Heart right ventricle (tissue), 16 donors: ENCODE results near the gene PARK7. TPM values are rescaled to one million over a fixed set of nuclear protein-coding genes. Genes with fewer than 3 reads are reported as not detected.
"Not testable (repeated sequence)": the region's sequence is repeated elsewhere in the genome, so short reads cannot be mapped to it uniquely, and the experiment has no call there.

ENCODE experiments used
- ATAC-seq, 8 donors: fragments of 200-7000 bp; cut with Tn5 transposase; one replicate each; pipeline ENCODE4 v1.9.1; 2020; ENCODE audit warnings: mild to moderate bottlenecking in 8 of 8, moderate library complexity in 8 of 8, moderate number of reproducible peaks in 1 of 8
- DNase-seq, 2 donors: peaks; one replicate each; pipeline ENCODE4 v3.0.0-alpha.2; 2020
- H3K27ac ChIP-seq, 10 donors: fragments of 200-600 bp; sonication (generic) in 2 of 10; one replicate each; pipeline versions ENCODE4 v1.5.0 to v1.8.0; 2020 to 2022; ENCODE audit warnings: mild to moderate bottlenecking in 3 of 10
- H3K27me3 ChIP-seq, 7 donors: fragments of 200-600 bp; one replicate each; pipeline ENCODE4 v1.8.0; 2021 to 2022; ENCODE audit warnings: mild to moderate bottlenecking in 2 of 7
- H3K36me3 ChIP-seq, 9 donors: fragments of 200-600 bp; sonication (generic) in 1 of 9; one replicate each; pipeline versions ENCODE4 v1.5.0 to v1.8.0; 2020 to 2022; ENCODE audit warnings: mild to moderate bottlenecking in 2 of 9
- H3K4me1 ChIP-seq, 9 donors: fragments of 200-600 bp; sonication (generic) in 1 of 9; one replicate each; pipeline versions ENCODE4 v1.5.0 to v1.8.0; 2020 to 2022; ENCODE audit warnings: mild to moderate bottlenecking in 4 of 9
- H3K4me3 ChIP-seq, 10 donors: fragments of 200-600 bp; sonication (generic) in 2 of 10; one replicate each; pipeline versions ENCODE4 v1.5.0 to v1.8.0; 2020 to 2022; ENCODE audit warnings: mild to moderate bottlenecking in 7 of 10, moderate library complexity in 2 of 10
- H3K9me3 ChIP-seq, 11 donors: fragments of 200-600 bp in 10 of 11; sonication (generic) in 2 of 11; one replicate each; pipeline versions ENCODE4 v1.5.0 to v1.8.0; 2013 to 2022; ENCODE audit warnings: mild to moderate bottlenecking in 2 of 11, control low read depth in 1 of 11, moderate library complexity in 1 of 11
- CTCF ChIP-seq, 9 donors: fragments of 200-600 bp; sonication (generic) in 2 of 9; IDR thresholded peaks; one replicate each; pipeline versions ENCODE4 v1.5.0 to v1.8.0; 2021 to 2022; ENCODE audit warnings: antibody characterized with exemption in 9 of 9, mild to moderate bottlenecking in 5 of 9, moderate library complexity in 1 of 9
- WGBS, 2 donors: extraction: QIAGEN DNeasy Blood & Tissue Kit; methylation state at CpG; one replicate each; pipeline ENCODE4 v1.1.7; 2013; ENCODE audit warnings: inconsistent platforms in 1 of 2; 5-methylcytosine and 5-hydroxymethylcytosine counted together
- intact Hi-C, 10 donors: fragments of 100-400 bp; cut with DNase I; formaldehyde crosslinking; loops; one replicate each; pipeline versions ENCODE4 v1.11.1 to v1.14.2; 2022
- polyA plus RNA-seq, 2 donors: library from polyadenylated mRNA; stranded (reverse); fragments of 200-250 nt; gene quantifications; one replicate each; pipeline ENCODE4 v1.2.3, GENCODE V29; 2013
- total RNA-seq, 10 donors: library from RNA; stranded (reverse); fragmentation: NEBNext Ultra II Directional in 3 of 10; extraction: Animal tissue kit (Norgen Biotek cat#: 25700) in 3 of 10; gene quantifications; one replicate each; pipeline versions ENCODE4 v1.2.1 to v1.2.4, GENCODE V29; 2021 to 2023
- donor health status: Arrhythmogenic right ventricular cardiomyopathy.
- donor health status: ischemic (EF 13 %, LVEDD 7.1; RV severe dilation, severe dysfunction).
- donor health status: healthy with polysubstance abuse.
- donor health status: DM: no; HTN: yes; CAD: no.
- donor health status: DM: no; HTN: no; CAD: no.
- donor health status: ischemic (EF 25% LVEDD 6.9; RV normal size, moderate dysfunction).
- donor health status: ischemic (EF 25% LVEDD 5.7; RV mildly dilated, moderate dysfunction).
- donor health status: healthy.
- donor health status: DM: yes; HTN: yes; CAD: no.
- donor health status: Ischemic cardiomyopathy.
- donor health status: ischemic (EF 35%, LVEDD 5.7; RV mildly dilated, moderate dysfunction).
- donor health status: nonischemic (EF 11% LVEDD 7.7; RV severe dilation, severe dysfunction).
- donor health status: DM: yes; HTN: yes; CAD: no.
- donor health status: PGD.
- donor health status: ischemic (EF 29% LVEDD 5.4; RV normal size, mild dysfunction).
- donor health status: nonischemic (EF 23%, LVEDD 6.1; RV moderate dilation, normal function).

PARK7 gene
- total and polyA plus RNA-seq, 12 donors, result 322 to 462 (median 353) TPM

- intact Hi-C loops, result no loop called here
- Histone ChIP-seq H3K4me3 (peak overlapping the region in 9 of 10 donors; percentile 59 to 92 (median 77)), H3K4me1 (peaks cover 3 to 61% (median 44%) of the 10 kb centered on the region in 9 donors), H3K36me3 (peaks cover 0 to 51% (median 37%) of the 10 kb centered on the region in 9 donors), H3K27ac (peak overlapping the region in 6 of 10 donors; percentile 91 to 98 (median 93)), H3K9me3 (no peaks in the 10 kb centered on the region), H3K27me3 (no peaks in the 10 kb centered on the region)
- WGBS, 2 donors, result 86 to 89% methylated on average over 11 of the region's 11 CpGs
- TF ChIP-seq CTCF (IDR thresholded peaks at IDR 0.05), result no peak
- no peak for DNase-seq
- ATAC-seq, result no peak
Observed at GRCh38 chr1:7962636-7963377, 1.3 kb downstream of the PARK7 start.

GRCh38 chr1:7963378-7963730 is 1.8 kb downstream of the PARK7 start:
- H3K9me3 ChIP-seq, H3K27ac ChIP-seq, intact Hi-C loops, H3K4me3 ChIP-seq, H3K27me3 ChIP-seq, ATAC-seq, DNase-seq: not testable (repeated sequence)
- H3K4me1 ChIP-seq, result peaks cover 3 to 61% (median 46%) of the 10 kb centered on the region in 9 donors
- peaks cover 0 to 56% (median 39%) of the 10 kb centered on the region in 9 donors for H3K36me3 ChIP-seq
- WGBS, 2 donors, result 96 to 97% methylated on average over 12 of the region's 12 CpGs

GRCh38 chr1:7963841-7964240 is 2.3 kb downstream of the PARK7 start:
- Histone ChIP-seq H3K4me1 (peaks cover 3 to 61% (median 46%) of the 10 kb centered on the region in 9 donors), H3K36me3 (peaks cover 0 to 61% (median 42%) of the 10 kb centered on the region in 9 donors)
- H3K4me3 ChIP-seq, DNase-seq, ATAC-seq, H3K9me3 ChIP-seq, H3K27ac ChIP-seq, intact Hi-C loops, H3K27me3 ChIP-seq: not testable (repeated sequence)
- WGBS, 2 donors, result 76 to 81% methylated on average over 7 of the region's 7 CpGs

- no peak overlapping the region for H3K4me3 ChIP-seq
- no peak overlapping the region for H3K27ac ChIP-seq
- H3K36me3 ChIP-seq, result peaks cover 0 to 68% (median 47%) of the 10 kb centered on the region in 9 donors
- no peak for TF ChIP-seq CTCF (IDR thresholded peaks at IDR 0.05)
- no peak for ATAC-seq
- no peaks in the 10 kb centered on the region for H3K9me3 ChIP-seq
- intact Hi-C loops, result no loop called here
- H3K4me1 ChIP-seq, result peaks cover 3 to 61% (median 46%) of the 10 kb centered on the region in 9 donors
- H3K27me3 ChIP-seq, result no peaks in the 10 kb centered on the region
- no peak for DNase-seq
- 83 to 95% methylated on average over 3 of the region's 3 CpGs for WGBS, 2 donors
Observed at GRCh38 chr1:7964476-7964875, 3.0 kb downstream of the PARK7 start.

GRCh38 chr1:7967196-7967595 is 5.7 kb downstream of the PARK7 start:
- peaks cover 3 to 46% (median 38%) of the 10 kb centered on the region in 9 donors for H3K4me1 ChIP-seq
- 47 to 63% methylated on average over 1 of the region's 1 CpG for WGBS, 2 donors
- peaks cover 0 to 95% (median 61%) of the 10 kb centered on the region in 9 donors for H3K36me3 ChIP-seq
- H3K27me3 ChIP-seq, result no peaks in the 10 kb centered on the region
- ATAC-seq (no peak), DNase-seq (no peak)
- intact Hi-C loops, result no loop called here
- H3K27ac ChIP-seq, result no peak overlapping the region
- H3K4me3 ChIP-seq, result no peak overlapping the region
- no peak for TF ChIP-seq CTCF (IDR thresholded peaks at IDR 0.05)
- H3K9me3 ChIP-seq, result no peaks in the 10 kb centered on the region
